ENCODE data around the gene GTPBP8.

GRCh38 chr3:113051302-113051711, 60.5 kb downstream of the GTPBP8 start:
- TF ChIP-seq CTCF (IDR thresholded peaks at IDR 0.05; ENCODE audit: borderline replicate concordance, extremely low read depth, low read length, poor library complexity, severe bottlenecking) (peak; percentile 90), EZH2 (IDR thresholded peaks at IDR 0.05; ENCODE audit: borderline replicate concordance, low read depth, low read length, severe bottlenecking) (no peak)

Data from DND-41 (cell line).